ENCODE measurements around the gene SBNO1.
A peak's percentile ranks its signal among the peaks of the same experiment; 100 is the strongest.

SBNO1 gene

DNA sequence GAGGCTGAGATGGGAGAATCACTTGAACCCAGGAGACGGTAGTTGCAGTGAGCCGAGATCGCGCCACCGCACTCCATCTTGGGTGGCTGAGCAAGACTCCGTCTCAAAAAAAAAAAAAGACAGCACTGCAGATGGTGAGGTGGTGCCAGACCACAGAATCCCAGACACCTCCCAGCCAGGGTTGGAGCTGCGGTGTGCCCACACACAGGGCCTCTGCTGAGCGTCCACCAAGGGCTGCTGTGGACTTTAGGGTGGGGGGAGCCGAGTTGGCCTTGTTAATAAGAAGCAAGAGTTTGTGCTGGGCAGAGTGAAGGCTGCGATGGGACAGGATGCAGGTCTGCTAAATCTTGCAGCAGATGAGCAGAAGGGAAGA lies 33.5 kb upstream of the SBNO1 start:
- Histone ChIP-seq H3K27me3 (ENCODE audit: control insufficient read depth in 1 of 2, insufficient read depth in 2 of 2, low read length in 2 of 2) (no peaks in the 10 kb centered on the region), H3K27ac (ENCODE audit: low read length) (peak overlapping the region; percentile 41), H3K4me1 (ENCODE audit: control insufficient read depth, insufficient read depth, low read length) (peaks cover 28% of the 10 kb centered on the region), H3K9me3 (ENCODE audit: control insufficient read depth in 2 of 2, low read length in 2 of 2) (no peaks in the 10 kb centered on the region), H3K9ac (ENCODE audit: low read length in 2 of 2) (no peak overlapping the region), H3K36me3 (ENCODE audit: control insufficient read depth in 2 of 2, insufficient read depth in 2 of 2, low read length in 2 of 2) (peaks cover 38% of the 10 kb centered on the region in 2 donors), H3K4me3 (ENCODE audit: low read length in 2 of 2) (peak overlapping the region in 1 of 2 donors; percentile 49)

DNA sequence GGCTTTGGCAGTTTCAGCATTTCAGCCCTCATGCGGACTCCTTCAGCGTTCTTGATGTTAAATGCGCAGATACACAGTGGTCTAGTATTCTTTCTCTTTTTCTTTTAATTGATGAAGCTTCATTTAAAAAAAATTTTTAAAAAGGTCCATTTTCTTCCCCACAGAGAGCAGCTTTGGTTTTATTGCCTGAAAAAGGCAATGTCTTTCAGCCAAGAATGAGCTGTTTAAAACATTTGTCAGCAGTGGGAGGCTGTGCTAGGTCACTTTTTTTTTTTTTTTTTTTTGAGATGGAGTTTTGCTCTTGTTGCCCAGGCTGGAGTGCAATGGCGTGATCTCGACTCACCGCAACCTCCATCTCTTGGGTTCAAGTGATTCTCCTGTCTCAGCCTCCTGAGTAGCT lies 32.8 kb upstream of the SBNO1 start:
- peak overlapping the region; percentile 49 for H3K27ac ChIP-seq (ENCODE audit: low read length)
- no peak overlapping the region for H3K9ac ChIP-seq (ENCODE audit: low read length in 2 of 2)
- no peaks in the 10 kb centered on the region for H3K9me3 ChIP-seq (ENCODE audit: control insufficient read depth in 2 of 2, low read length in 2 of 2)
- H3K4me1 ChIP-seq (ENCODE audit: control insufficient read depth, insufficient read depth, low read length), result peaks cover 28% of the 10 kb centered on the region
- H3K27me3 ChIP-seq (ENCODE audit: control insufficient read depth in 1 of 2, insufficient read depth in 2 of 2, low read length in 2 of 2), result no peaks in the 10 kb centered on the region
- peaks cover 36 to 37% of the 10 kb centered on the region in 2 donors for H3K36me3 ChIP-seq (ENCODE audit: control insufficient read depth in 2 of 2, insufficient read depth in 2 of 2, low read length in 2 of 2)
- no peak overlapping the region for H3K4me3 ChIP-seq (ENCODE audit: low read length in 2 of 2)

DNA sequence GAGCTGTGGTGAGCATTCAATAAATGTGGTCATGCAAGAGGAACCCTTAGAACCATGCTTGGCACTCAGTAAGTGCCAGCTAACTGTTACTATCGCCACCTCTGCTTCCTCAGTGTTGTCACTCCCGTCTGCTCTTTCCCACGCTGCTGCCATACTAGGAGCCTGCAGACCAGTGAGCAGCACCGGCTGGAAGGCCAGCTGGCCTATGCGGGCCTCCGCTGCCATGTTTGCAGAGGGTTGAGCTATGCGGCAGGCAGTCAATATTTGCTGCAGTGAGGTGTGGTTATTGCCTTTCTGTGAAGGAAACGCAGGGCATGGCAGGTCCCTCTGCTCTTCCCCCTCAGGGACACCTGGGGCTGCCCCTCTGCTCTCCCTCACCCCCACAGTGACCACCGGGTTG lies 32.3 kb upstream of the SBNO1 start:
- peaks cover 26% of the 10 kb centered on the region for H3K4me1 ChIP-seq (ENCODE audit: control insufficient read depth, insufficient read depth, low read length)
- no peaks in the 10 kb centered on the region for H3K27me3 ChIP-seq (ENCODE audit: control insufficient read depth in 1 of 2, insufficient read depth in 2 of 2, low read length in 2 of 2)
- H3K9me3 ChIP-seq (ENCODE audit: control insufficient read depth in 2 of 2, low read length in 2 of 2), result no peaks in the 10 kb centered on the region
- H3K27ac ChIP-seq (ENCODE audit: low read length), result peak overlapping the region; percentile 49
- no peak overlapping the region for H3K9ac ChIP-seq (ENCODE audit: low read length in 2 of 2)
- H3K4me3 ChIP-seq (ENCODE audit: low read length in 2 of 2), result no peak overlapping the region
- H3K36me3 ChIP-seq (ENCODE audit: control insufficient read depth in 2 of 2, insufficient read depth in 2 of 2, low read length in 2 of 2), result peaks cover 34 to 39% of the 10 kb centered on the region in 2 donors

DNA sequence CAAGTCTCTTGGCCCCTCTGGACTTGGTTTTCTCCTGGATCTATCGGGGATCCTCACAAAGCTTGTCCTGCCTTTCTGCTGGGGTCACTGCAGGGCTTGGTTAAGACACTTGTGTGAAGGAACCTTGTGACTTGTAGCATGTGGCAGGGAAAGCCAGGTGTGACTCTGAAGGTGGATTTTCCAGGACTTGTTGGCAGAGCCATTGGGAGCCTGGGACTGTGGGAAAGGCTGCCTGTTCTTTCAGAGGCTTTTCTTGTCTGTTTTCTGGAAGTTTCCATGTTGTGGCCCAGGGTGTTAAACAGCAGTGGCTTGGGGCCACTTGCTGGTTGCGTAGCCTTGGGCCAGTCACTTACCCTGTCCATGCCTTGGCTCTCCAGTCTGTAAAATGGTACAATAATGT lies 31.9 kb upstream of the SBNO1 start:
- Histone ChIP-seq H3K9me3 (ENCODE audit: control insufficient read depth in 2 of 2, low read length in 2 of 2) (no peaks in the 10 kb centered on the region), H3K36me3 (ENCODE audit: control insufficient read depth in 2 of 2, insufficient read depth in 2 of 2, low read length in 2 of 2) (peaks cover 37 to 42% of the 10 kb centered on the region in 2 donors), H3K4me1 (ENCODE audit: control insufficient read depth, insufficient read depth, low read length) (peaks cover 28% of the 10 kb centered on the region), H3K9ac (ENCODE audit: low read length in 2 of 2) (no peak overlapping the region), H3K27ac (ENCODE audit: low read length) (no peak overlapping the region), H3K27me3 (ENCODE audit: control insufficient read depth in 1 of 2, insufficient read depth in 2 of 2, low read length in 2 of 2) (no peaks in the 10 kb centered on the region), H3K4me3 (ENCODE audit: low read length in 2 of 2) (no peak overlapping the region)

DNA sequence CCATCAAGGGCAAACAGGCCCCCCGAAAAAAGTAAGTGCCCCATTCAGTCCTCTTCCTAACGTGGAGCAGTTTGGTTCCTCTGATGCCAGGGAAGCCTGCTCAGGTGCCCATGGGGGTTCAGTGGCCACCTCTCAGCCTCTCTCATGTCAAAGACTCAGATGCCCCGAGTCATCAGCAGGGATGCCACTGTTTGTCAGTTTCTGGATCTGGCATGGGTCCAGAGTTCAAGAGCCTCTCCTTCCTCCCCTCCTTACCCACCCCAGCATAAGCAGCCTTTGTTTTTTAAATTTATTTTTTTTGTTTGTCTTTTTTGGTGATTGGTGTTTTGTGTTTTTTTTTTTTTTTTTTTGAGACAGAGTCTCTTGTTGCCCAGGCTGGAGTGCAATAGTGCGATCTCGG lies 30.6 kb upstream of the SBNO1 start:
- no peak overlapping the region for H3K27ac ChIP-seq (ENCODE audit: low read length)

DNA sequence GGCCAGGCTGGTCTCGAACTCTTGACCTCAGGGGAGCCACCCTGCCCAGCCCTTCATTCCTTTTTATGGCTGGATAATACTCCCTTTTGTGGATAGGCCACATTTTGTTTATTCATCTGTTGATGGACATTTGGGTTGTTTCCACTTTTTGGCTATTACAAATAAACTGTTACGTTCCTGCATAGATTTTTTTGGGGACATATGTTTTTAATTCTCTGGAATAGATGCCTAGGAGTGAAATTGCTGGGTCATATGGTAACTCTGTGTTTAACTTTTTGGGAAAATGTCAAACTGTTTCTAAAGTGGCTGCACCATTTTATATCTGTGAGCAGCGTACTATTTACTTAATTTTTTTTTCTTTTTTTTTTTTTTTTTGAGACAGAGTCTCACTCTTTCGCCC lies 29.1 kb upstream of the SBNO1 start:
- H3K36me3 ChIP-seq (ENCODE audit: control insufficient read depth in 2 of 2, insufficient read depth in 2 of 2, low read length in 2 of 2), result peaks cover 36 to 41% of the 10 kb centered on the region in 2 donors
- no peak overlapping the region for H3K9ac ChIP-seq (ENCODE audit: low read length in 2 of 2)
- H3K9me3 ChIP-seq (ENCODE audit: control insufficient read depth in 2 of 2, low read length in 2 of 2), result no peaks in the 10 kb centered on the region
- no peaks in the 10 kb centered on the region for H3K27me3 ChIP-seq (ENCODE audit: control insufficient read depth in 1 of 2, insufficient read depth in 2 of 2, low read length in 2 of 2)
- peaks cover 33% of the 10 kb centered on the region for H3K4me1 ChIP-seq (ENCODE audit: control insufficient read depth, insufficient read depth, low read length)
- no peak overlapping the region for H3K27ac ChIP-seq (ENCODE audit: low read length)
- no peak overlapping the region for H3K4me3 ChIP-seq (ENCODE audit: low read length in 2 of 2)

More for the DNA sequence above, 30.6 kb upstream of the SBNO1 start:
- Histone ChIP-seq H3K36me3 (ENCODE audit: control insufficient read depth in 2 of 2, insufficient read depth in 2 of 2, low read length in 2 of 2) (peaks cover 39 to 45% of the 10 kb centered on the region in 2 donors), H3K4me3 (ENCODE audit: low read length in 2 of 2) (no peak overlapping the region), H3K27me3 (ENCODE audit: control insufficient read depth in 1 of 2, insufficient read depth in 2 of 2, low read length in 2 of 2) (no peaks in the 10 kb centered on the region), H3K4me1 (ENCODE audit: control insufficient read depth, insufficient read depth, low read length) (peaks cover 34% of the 10 kb centered on the region), H3K9ac (ENCODE audit: low read length in 2 of 2) (no peak overlapping the region), H3K9me3 (ENCODE audit: control insufficient read depth in 2 of 2, low read length in 2 of 2) (no peaks in the 10 kb centered on the region)

DNA sequence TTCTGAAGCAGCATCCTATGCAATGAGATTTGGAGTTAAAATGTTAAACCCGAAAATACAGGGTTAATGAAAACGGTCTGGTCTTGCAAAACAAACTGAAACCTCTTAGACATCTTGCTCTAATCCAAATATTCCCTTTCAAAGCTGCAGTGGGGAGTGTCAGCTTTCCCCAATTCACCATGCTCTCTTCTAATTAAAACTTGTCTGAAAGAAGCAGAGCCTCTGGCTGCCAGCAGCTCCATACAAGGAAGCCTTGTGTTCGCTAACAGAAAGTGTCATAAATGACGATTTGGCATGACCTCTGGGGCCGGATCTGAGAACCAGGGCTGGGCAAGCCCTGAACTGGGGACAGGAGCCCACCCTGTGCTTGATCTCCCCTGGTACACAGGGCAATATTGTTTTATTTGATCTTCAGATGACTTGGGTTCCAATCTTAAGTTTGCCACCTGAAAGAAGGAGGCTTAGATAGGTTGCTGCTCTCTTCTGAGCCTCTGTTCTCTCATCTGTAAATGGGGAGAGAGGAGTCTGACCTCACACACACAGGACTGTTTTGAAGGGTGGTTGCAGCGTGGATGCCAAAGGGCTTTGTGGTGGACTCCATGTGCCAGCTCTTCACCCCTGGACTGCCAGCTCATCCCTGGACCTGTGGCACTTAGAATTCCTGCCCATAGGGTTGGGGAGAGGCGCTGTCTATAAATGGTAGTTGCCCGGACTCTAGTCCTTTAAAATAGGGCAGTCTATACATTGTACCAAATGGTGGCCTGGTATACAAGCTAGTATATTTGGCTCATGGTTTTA lies 27.1 kb upstream of the SBNO1 start:
- Histone ChIP-seq H3K9ac (ENCODE audit: low read length in 2 of 2) (no peak overlapping the region), H3K4me1 (ENCODE audit: control insufficient read depth, insufficient read depth, low read length) (peaks cover 32% of the 10 kb centered on the region), H3K36me3 (ENCODE audit: control insufficient read depth in 2 of 2, insufficient read depth in 2 of 2, low read length in 2 of 2) (peaks cover 31 to 36% of the 10 kb centered on the region in 2 donors), H3K4me3 (ENCODE audit: low read length in 2 of 2) (no peak overlapping the region), H3K27ac (ENCODE audit: low read length) (no peak overlapping the region), H3K27me3 (ENCODE audit: control insufficient read depth in 1 of 2, insufficient read depth in 2 of 2, low read length in 2 of 2) (no peaks in the 10 kb centered on the region), H3K9me3 (ENCODE audit: control insufficient read depth in 2 of 2, low read length in 2 of 2) (no peaks in the 10 kb centered on the region)

DNA sequence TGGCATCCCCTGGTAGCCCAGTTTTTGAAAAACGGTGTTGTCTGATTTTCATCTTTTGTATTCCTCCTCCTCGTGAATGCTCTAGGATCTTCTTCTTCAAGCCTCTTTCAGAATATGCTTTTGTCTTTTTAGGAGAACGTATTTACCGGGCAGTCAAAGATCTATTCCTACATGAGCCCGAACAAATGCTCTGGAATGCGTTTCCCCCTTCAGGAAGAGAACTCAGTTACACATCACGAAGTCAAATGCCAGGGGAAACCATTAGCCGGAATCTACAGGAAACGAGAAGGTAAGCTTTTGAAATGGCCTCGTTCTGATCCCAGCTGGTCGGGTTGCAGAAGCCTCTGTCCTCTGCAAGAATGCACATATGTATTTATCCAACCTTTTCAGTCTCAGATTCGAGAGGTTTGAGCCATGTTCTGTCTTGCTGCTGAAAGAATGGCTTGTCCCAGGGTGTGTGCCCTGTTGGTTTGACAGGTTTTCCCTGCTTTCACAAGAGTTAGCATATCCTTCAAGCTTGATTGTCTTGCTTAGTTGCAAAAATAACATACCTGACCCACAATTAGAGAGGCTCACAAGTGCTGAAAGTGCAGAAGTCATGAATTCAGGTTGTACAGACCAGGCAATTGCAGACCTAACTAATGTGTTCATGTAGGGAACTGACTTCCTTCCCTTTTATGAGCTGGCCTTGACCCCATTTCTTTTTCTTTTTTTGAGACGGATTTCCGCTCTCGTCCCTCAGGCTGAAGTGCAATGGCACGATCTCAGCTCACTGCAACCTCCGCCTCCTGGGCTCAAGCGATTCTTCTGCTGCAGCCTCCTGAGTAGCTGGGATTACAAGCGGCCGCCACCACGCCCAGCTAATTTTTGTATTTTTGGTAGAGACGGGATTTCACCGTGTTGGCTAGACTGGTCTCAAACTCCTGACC lies 26.1 kb upstream of the SBNO1 start:
- peak overlapping the region; percentile 65 to 74 for H3K4me3 ChIP-seq (ENCODE audit: low read length in 2 of 2)
- peak overlapping the region; percentile 67 to 69 for H3K9ac ChIP-seq (ENCODE audit: low read length in 2 of 2)
- peaks cover 21 to 26% of the 10 kb centered on the region in 2 donors for H3K36me3 ChIP-seq (ENCODE audit: control insufficient read depth in 2 of 2, insufficient read depth in 2 of 2, low read length in 2 of 2)
- H3K27ac ChIP-seq (ENCODE audit: low read length), result peak overlapping the region; percentile 46
- H3K4me1 ChIP-seq (ENCODE audit: control insufficient read depth, insufficient read depth, low read length), result peaks cover 27% of the 10 kb centered on the region
- no peaks in the 10 kb centered on the region for H3K9me3 ChIP-seq (ENCODE audit: control insufficient read depth in 2 of 2, low read length in 2 of 2)
- H3K27me3 ChIP-seq (ENCODE audit: control insufficient read depth in 1 of 2, insufficient read depth in 2 of 2, low read length in 2 of 2), result no peaks in the 10 kb centered on the region

DNA sequence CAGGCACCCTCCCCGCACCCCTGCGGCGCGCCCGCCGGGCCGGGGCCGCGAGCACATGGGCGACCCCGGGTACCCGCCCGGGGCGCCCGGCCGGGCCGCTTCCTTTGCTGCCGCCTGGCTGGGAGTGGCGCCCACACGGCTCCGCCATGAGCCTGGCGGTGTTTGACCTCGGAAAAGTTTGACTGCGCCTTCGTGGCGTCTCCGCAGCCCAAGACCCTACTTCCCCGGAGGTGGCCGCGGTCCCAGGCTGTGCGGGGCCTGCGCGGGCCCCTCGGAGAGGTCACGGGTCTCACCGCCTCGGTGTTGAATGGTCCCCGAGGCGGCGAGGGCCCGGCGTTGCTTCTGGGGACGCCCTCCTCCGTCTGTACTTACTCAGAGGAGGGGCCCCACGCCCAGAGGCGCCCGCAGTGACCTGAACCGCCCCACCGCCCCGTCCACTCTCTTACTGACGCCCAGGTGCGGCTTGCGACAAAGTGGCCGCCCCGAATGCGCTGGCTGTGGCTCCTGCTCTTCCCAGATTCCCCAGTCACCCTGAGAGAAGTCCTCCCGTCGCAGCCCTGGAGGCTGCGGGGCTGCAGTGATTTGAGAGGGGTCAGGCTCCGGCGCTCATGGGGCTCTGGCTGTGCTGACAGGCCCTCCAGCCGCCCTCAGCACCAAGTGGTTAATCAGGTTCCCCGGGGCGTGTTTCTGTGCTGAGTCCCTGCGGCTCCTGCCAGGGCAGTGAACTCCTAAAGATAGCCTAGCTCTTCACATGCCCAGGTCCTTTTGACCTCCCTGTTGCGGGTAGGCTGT lies 25.1 kb upstream of the SBNO1 start:
- peaks cover 17 to 19% of the 10 kb centered on the region in 2 donors for H3K36me3 ChIP-seq (ENCODE audit: control insufficient read depth in 2 of 2, insufficient read depth in 2 of 2, low read length in 2 of 2)
- peaks cover 27% of the 10 kb centered on the region for H3K4me1 ChIP-seq (ENCODE audit: control insufficient read depth, insufficient read depth, low read length)
- H3K9me3 ChIP-seq (ENCODE audit: control insufficient read depth in 2 of 2, low read length in 2 of 2), result no peaks in the 10 kb centered on the region
- no peaks in the 10 kb centered on the region for H3K27me3 ChIP-seq (ENCODE audit: control insufficient read depth in 1 of 2, insufficient read depth in 2 of 2, low read length in 2 of 2)
- peak overlapping the region; percentile 65 to 74 for H3K4me3 ChIP-seq (ENCODE audit: low read length in 2 of 2)
- H3K9ac ChIP-seq (ENCODE audit: low read length in 2 of 2), result peak overlapping the region; percentile 67 to 69
- H3K27ac ChIP-seq (ENCODE audit: low read length), result peak overlapping the region; percentile 46

DNA sequence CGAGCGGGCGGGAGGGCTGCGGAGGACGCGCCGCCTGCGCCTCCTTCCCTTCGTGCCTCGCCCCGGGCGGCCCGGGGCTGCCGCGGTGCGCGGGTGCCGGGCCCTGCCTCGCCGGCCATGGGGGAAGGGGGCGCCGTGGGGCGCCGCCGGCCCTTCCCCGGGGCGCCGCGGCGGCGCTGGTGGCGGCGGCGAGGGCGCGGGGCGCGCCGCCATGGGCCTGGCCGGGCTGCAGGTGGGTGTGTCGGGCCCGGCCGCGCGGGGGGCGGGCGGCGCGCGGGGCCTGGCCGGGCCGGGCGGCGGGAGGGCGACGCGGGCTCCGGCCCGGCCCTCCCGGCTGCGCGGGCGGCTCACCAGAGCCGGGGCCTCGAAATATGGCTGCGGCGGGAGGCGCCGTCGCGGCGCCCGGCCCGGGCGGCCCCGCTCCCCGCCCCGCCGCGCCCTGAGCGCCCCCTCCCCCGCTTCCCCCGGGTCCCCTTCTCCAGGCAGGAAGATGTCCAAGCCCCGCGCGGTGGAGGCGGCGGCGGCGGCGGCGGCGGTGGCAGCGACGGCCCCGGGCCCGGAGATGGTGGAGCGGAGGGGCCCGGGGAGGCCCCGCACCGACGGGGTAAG lies 24.4 kb upstream of the SBNO1 start:
- Histone ChIP-seq H3K4me3 (ENCODE audit: low read length in 2 of 2) (peak overlapping the region in 1 of 2 donors; percentile 74), H3K9me3 (ENCODE audit: control insufficient read depth in 2 of 2, low read length in 2 of 2) (no peaks in the 10 kb centered on the region), H3K9ac (ENCODE audit: low read length in 2 of 2) (no peak overlapping the region), H3K36me3 (ENCODE audit: control insufficient read depth in 2 of 2, insufficient read depth in 2 of 2, low read length in 2 of 2) (peaks cover 12 to 14% of the 10 kb centered on the region in 2 donors), H3K4me1 (ENCODE audit: control insufficient read depth, insufficient read depth, low read length) (peaks cover 32% of the 10 kb centered on the region), H3K27me3 (ENCODE audit: control insufficient read depth in 1 of 2, insufficient read depth in 2 of 2, low read length in 2 of 2) (no peaks in the 10 kb centered on the region), H3K27ac (ENCODE audit: low read length) (no peak overlapping the region)
